ENCODE measurements around the gene SPATS2.

SPATS2 gene

GRCh38 chr12:49487605-49488004, 120.3 kb downstream of the SPATS2 start:
- Histone ChIP-seq H3K9ac (ENCODE audit: insufficient read length) (no peak overlapping the region), H3K9me3 (ENCODE audit: low read depth, low read length) (no peaks in the 10 kb centered on the region), H3K36me3 (ENCODE audit: insufficient read depth, low read length) (peaks cover 22% of the 10 kb centered on the region), H3K27ac (no peak overlapping the region), H3K4me3 (no peak overlapping the region)
- no peak for DNase-seq (ENCODE audit: low read depth, low spot score)
- no peak for TF ChIP-seq EZH2 (IDR thresholded peaks at IDR 0.05)
- TF ChIP-seq POLR2AphosphoS5 (IDR thresholded peaks at IDR 0.05; ENCODE audit: borderline replicate concordance, low read depth, low read length) = no peak
- no peak for TF ChIP-seq FOXP2 (optimal IDR thresholded peaks at IDR 0.05; ENCODE audit: control extremely low read depth, extremely low read length, insufficient read depth)

- no peaks in the 10 kb centered on the region for H3K9me3 ChIP-seq (ENCODE audit: low read depth, low read length)
- H3K36me3 ChIP-seq (ENCODE audit: insufficient read depth, low read length) = peaks cover 22% of the 10 kb centered on the region
- H3K9ac ChIP-seq (ENCODE audit: insufficient read length) = no peak overlapping the region
- no peak overlapping the region for H3K4me3 ChIP-seq
- DNase-seq (ENCODE audit: low read depth, low spot score) = no peak
- no peak overlapping the region for H3K27ac ChIP-seq
- TF ChIP-seq POLR2AphosphoS5 (IDR thresholded peaks at IDR 0.05; ENCODE audit: borderline replicate concordance, low read depth, low read length) = no peak
- TF ChIP-seq FOXP2 (optimal IDR thresholded peaks at IDR 0.05; ENCODE audit: control extremely low read depth, extremely low read length, insufficient read depth) = no peak
- TF ChIP-seq EZH2 (IDR thresholded peaks at IDR 0.05) = no peak
These were observed 121.9 kb downstream of the SPATS2 start for GRCh38 chr12:49489154-49489553.

GRCh38 chr12:49489720-49490119, 122.5 kb downstream of the SPATS2 start:
- no peak overlapping the region for H3K4me3 ChIP-seq
- no peak for DNase-seq (ENCODE audit: low read depth, low spot score)
- no peak overlapping the region for H3K9ac ChIP-seq (ENCODE audit: insufficient read length)
- peaks cover 21% of the 10 kb centered on the region for H3K36me3 ChIP-seq (ENCODE audit: insufficient read depth, low read length)
- H3K27ac ChIP-seq = no peak overlapping the region
- no peaks in the 10 kb centered on the region for H3K9me3 ChIP-seq (ENCODE audit: low read depth, low read length)
- TF ChIP-seq POLR2AphosphoS5 (IDR thresholded peaks at IDR 0.05; ENCODE audit: borderline replicate concordance, low read depth, low read length) (no peak), FOXP2 (optimal IDR thresholded peaks at IDR 0.05; ENCODE audit: control extremely low read depth, extremely low read length, insufficient read depth) (no peak), EZH2 (IDR thresholded peaks at IDR 0.05) (no peak)

- no peak for DNase-seq (ENCODE audit: low read depth, low spot score)
- Histone ChIP-seq H3K36me3 (ENCODE audit: insufficient read depth, low read length) (peaks cover 35% of the 10 kb centered on the region), H3K4me3 (no peak overlapping the region), H3K9me3 (ENCODE audit: low read depth, low read length) (no peaks in the 10 kb centered on the region), H3K9ac (ENCODE audit: insufficient read length) (no peak overlapping the region), H3K27ac (no peak overlapping the region)
- TF ChIP-seq POLR2AphosphoS5 (IDR thresholded peaks at IDR 0.05; ENCODE audit: borderline replicate concordance, low read depth, low read length) (no peak), EZH2 (IDR thresholded peaks at IDR 0.05) (no peak), FOXP2 (optimal IDR thresholded peaks at IDR 0.05; ENCODE audit: control extremely low read depth, extremely low read length, insufficient read depth) (no peak)
These were observed 124.6 kb downstream of the SPATS2 start for GRCh38 chr12:49491823-49492222.

- H3K4me3 ChIP-seq = no peak overlapping the region
- H3K36me3 ChIP-seq (ENCODE audit: insufficient read depth, low read length) = peaks cover 38% of the 10 kb centered on the region
- DNase-seq (ENCODE audit: low read depth, low spot score) = no peak
- H3K9me3 ChIP-seq (ENCODE audit: low read depth, low read length) = no peaks in the 10 kb centered on the region
- no peak overlapping the region for H3K9ac ChIP-seq (ENCODE audit: insufficient read length)
- TF ChIP-seq EZH2 (IDR thresholded peaks at IDR 0.05) (no peak), FOXP2 (optimal IDR thresholded peaks at IDR 0.05; ENCODE audit: control extremely low read depth, extremely low read length, insufficient read depth) (no peak), POLR2AphosphoS5 (IDR thresholded peaks at IDR 0.05; ENCODE audit: borderline replicate concordance, low read depth, low read length) (no peak)
- H3K27ac ChIP-seq = no peak overlapping the region
These were observed 126.6 kb downstream of the SPATS2 start for GRCh38 chr12:49493900-49494299.

GRCh38 chr12:49496417-49497360, 129.4 kb downstream of the SPATS2 start:
- Histone ChIP-seq H3K9me3 (ENCODE audit: low read depth, low read length) (no peaks in the 10 kb centered on the region), H3K9ac (ENCODE audit: insufficient read length) (no peak overlapping the region), H3K4me3 (no peak overlapping the region), H3K27ac (peak overlapping the region; percentile 32; the same call in 1 of the 2 replicates), H3K36me3 (ENCODE audit: insufficient read depth, low read length) (peaks cover 49% of the 10 kb centered on the region)
- no peak for DNase-seq (ENCODE audit: low read depth, low spot score)
- TF ChIP-seq POLR2AphosphoS5 (IDR thresholded peaks at IDR 0.05; ENCODE audit: borderline replicate concordance, low read depth, low read length) = no peak
- no peak for TF ChIP-seq EZH2 (IDR thresholded peaks at IDR 0.05)
- no peak for TF ChIP-seq FOXP2 (optimal IDR thresholded peaks at IDR 0.05; ENCODE audit: control extremely low read depth, extremely low read length, insufficient read depth)

GRCh38 chr12:49501895-49502294, 134.6 kb downstream of the SPATS2 start:
- no peaks in the 10 kb centered on the region for H3K9me3 ChIP-seq (ENCODE audit: low read depth, low read length)
- TF ChIP-seq EZH2 (IDR thresholded peaks at IDR 0.05) = no peak
- TF ChIP-seq FOXP2 (optimal IDR thresholded peaks at IDR 0.05; ENCODE audit: control extremely low read depth, extremely low read length, insufficient read depth) = no peak
- no peak for TF ChIP-seq POLR2AphosphoS5 (IDR thresholded peaks at IDR 0.05; ENCODE audit: borderline replicate concordance, low read depth, low read length)
- H3K9ac ChIP-seq (ENCODE audit: insufficient read length) = no peak overlapping the region
- no peak for DNase-seq (ENCODE audit: low read depth, low spot score)
- H3K4me3 ChIP-seq = no peak overlapping the region
- H3K27ac ChIP-seq = no peak overlapping the region
- H3K36me3 ChIP-seq (ENCODE audit: insufficient read depth, low read length) = peaks cover 45% of the 10 kb centered on the region

- H3K36me3 ChIP-seq (ENCODE audit: insufficient read depth, low read length) = peaks cover 43% of the 10 kb centered on the region
- no peak for TF ChIP-seq EZH2 (IDR thresholded peaks at IDR 0.05)
- no peak for TF ChIP-seq POLR2AphosphoS5 (IDR thresholded peaks at IDR 0.05; ENCODE audit: borderline replicate concordance, low read depth, low read length)
- TF ChIP-seq FOXP2 (optimal IDR thresholded peaks at IDR 0.05; ENCODE audit: control extremely low read depth, extremely low read length, insufficient read depth) = no peak
- H3K9me3 ChIP-seq (ENCODE audit: low read depth, low read length) = no peaks in the 10 kb centered on the region
- H3K27ac ChIP-seq = no peak overlapping the region
- no peak overlapping the region for H3K4me3 ChIP-seq
- no peak for DNase-seq (ENCODE audit: low read depth, low spot score)
- H3K9ac ChIP-seq (ENCODE audit: insufficient read length) = no peak overlapping the region
These were observed 135.3 kb downstream of the SPATS2 start for GRCh38 chr12:49502590-49502989.

All from SK-N-MC (cell line).